HG03354 (cell line): ENCODE measurements around the gene GLYATL2.

Source experiments
- ATAC-seq: cut with Tn5 transposase; IDR thresholded peaks from one replicate; pipeline ENCODE4 v1.9.1; 2021; ENCODE audit warnings: mild to moderate bottlenecking; ENCODE audit not compliant: unreplicated experiment, poor library complexity, severe bottlenecking

Gene GLYATL2

DNA sequence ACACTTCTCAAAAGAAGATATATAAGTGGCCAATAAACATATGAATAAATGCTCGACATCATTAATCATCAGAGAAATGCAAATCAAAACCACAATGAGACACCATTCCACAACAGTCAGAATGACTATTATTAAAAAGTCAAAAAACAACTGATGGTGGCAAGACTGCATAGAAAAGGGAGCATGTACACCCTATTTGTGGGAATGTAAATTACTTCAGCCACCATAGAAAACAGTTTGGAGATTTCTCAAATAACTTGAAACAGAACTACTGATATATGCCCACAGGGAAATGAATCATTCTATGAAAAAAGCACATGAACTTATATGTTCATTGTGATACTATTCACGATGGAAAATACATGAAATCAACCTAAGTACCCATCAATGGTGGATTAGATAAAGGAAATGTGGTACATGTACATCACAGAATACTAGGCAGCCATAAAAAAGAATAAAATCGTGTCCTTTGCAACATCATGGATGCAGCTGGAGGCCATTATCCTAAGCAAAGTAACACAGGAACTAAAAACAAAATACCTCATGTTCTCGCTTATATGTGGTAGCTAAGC lies 42.4 kb downstream of the GLYATL2 start:
- ATAC-seq = no peak

DNA sequence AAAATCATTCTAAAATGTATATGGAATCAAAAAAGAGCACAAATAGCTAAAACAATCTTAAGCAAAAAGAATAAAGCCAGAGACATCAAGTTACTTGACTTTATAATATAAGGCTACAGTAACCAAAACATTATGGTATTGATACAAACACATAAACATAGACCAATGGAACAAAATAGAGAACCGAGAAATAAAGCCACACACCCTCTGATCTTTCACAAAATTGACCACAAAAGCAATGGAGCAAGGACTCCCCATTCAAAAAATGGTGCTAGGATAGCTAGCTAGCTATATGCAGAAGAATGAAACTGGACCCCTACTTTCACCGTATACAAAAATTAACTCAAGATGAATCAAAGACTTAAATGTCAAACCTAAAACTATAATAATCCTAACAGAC lies 43.2 kb downstream of the GLYATL2 start:
- peak; percentile 51 for ATAC-seq

DNA sequence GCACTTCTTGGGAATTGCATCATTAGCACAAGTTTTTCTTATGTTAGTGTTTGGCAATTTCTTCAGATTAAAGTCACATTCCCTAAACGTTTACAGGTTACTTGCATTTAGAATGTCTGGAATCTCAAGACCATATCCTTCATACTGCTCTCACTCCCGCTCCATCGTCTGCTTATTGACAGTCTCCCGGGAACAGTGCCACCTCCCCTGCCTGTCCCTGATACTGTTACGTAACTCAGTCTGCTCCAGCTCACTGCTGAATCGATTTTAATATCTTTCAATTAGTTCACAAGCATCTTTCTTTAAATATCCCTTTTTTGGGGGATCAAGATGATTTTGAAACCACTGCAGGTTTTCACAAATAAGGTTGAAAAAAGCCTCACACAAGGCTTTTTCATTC lies 48.2 kb downstream of the GLYATL2 start:
- no peak for ATAC-seq

DNA sequence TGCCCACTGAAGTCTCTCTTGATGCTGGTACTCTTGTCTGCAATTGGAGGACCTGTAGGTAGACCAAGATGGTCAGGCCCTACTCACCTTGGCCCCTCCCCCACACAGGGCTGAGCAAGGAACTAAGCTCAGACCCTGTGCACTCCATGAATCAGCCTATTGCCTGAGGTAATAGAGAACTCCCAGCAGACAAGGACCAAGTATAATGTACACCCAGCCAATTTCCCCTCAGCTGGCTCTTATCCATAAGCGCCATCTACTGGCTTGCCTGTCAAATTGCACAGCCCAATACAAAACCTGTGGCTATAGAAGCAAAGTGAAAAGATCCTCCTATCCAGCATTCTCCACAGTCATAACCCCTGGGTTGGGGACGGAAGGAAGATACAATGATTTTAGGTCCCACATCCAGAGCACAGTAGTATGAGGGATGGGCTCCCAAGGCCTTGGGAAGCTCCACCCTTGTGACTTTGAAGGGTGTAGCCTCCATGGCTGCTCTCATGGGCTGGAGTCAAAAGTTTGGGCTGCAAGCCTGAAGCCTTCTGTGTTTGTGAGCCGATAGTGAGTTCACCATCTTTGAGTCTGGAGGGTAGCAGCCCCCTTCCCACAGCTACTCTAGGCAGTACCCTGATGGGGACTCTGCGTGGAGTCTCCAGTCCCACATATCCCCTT lies 56.0 kb downstream of the GLYATL2 start:
- peak; percentile 97 for ATAC-seq

DNA sequence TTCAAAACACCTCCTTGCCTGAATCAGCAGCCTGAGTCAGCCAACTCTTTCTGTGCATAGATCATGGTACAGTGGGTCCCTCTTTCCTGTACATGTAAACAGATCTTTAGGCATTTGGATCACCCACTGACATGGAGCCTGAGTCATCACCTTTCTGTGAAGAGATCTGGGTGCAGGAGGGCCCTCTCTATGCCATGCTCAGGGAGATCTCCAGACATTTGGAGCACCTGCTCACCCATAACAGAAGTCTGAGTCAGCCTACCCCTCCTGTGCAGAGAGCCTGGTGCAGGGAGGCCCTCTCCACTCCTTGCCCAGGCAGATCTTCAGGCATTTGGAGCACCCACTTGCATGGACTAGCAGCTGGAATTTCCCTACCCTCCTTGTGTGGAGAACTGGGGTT lies 56.6 kb downstream of the GLYATL2 start:
- ATAC-seq = no peak

DNA sequence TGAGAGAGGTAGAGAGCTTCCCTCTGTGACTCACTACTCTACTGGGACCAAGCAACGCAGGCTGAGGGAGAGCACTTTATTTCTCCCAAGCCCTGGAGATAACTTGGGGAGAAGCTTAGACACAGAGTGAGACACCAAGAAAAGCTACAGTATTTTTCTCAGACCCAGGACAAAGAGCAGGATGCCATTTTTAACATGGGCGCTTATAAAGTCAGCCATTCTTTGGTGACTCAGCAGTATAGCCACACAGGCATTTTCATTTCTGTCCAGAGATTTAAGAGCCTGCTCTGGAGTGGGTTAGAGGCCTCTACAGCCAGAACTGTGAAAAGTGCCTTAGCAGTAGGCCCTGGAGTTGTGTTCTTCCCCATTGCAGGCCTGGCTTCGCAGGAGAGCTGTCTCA lies 57.8 kb downstream of the GLYATL2 start:
- ATAC-seq = no peak

DNA sequence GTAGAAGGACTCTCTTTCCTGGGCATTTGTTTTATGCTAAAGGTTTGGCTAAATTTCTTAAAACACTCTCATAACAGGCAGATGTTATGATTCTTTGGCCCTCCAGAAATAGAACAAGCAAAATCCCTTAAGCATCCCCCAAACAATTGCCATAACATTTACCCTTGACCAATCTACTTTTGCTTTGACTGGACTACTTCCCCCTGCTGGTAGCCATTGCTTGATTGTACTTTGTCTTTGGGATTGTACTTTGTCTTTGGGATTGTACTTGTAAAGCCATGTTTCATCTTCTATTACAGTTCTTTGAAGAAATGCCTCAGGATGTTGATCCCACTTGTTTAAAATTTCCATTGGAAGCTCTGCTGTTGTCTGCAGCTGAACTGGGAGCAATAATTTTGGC lies 59.5 kb downstream of the GLYATL2 start:
- no peak for ATAC-seq
